GM21619 (cell line): ENCODE results near the gene PTP4A2.
A peak's percentile ranks its signal among the peaks of the same experiment; 100 is the strongest.
"Not testable (repeated sequence)": the region's sequence is repeated elsewhere in the genome, so short reads cannot be mapped to it uniquely, and the experiment has no call there.

Experiments
- ATAC-seq: cut with Tn5 transposase; IDR thresholded peaks from one replicate; pipeline ENCODE4 v1.9.1; 2021; ENCODE audit not compliant: unreplicated experiment

PTP4A2 gene

DNA sequence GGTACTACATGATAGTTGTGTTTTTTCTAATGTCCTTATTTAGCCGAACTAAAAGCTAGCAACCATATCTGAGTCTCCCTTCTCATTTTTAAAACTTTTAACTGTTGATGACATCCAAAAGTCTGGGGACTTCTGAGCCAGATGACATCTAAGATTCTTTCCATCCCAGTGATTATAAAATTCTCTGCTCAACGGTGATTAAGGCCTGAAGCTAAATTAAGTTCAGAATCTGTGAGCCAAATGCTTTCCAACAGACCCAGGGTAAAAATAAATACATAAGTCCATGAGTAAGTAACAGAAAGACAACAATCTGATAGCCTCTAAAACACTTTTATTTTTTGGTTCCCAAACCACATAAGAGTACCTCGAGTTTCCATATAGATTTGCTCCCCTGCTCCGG lies 13.1 kb upstream of the PTP4A2 start:
- no peak for ATAC-seq

DNA sequence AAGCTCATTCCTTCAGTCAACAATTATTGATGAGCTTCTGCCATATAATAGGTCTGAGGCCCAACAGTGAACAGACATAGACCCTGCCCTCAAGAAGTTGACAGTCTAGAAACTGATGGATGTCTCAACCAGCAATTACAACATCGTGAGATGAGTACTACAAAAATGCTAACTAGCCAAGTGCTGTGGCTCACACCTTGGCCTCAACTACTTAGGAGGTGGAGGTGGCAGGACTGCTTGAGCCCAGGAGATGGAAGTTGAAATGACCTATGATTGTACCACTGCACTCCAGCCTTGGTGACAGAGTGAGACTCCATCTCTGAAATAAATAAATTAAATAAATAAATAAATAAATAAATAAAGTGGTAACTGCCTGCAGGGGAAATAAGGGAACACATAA lies 11.7 kb upstream of the PTP4A2 start:
- ATAC-seq, result no peak

DNA sequence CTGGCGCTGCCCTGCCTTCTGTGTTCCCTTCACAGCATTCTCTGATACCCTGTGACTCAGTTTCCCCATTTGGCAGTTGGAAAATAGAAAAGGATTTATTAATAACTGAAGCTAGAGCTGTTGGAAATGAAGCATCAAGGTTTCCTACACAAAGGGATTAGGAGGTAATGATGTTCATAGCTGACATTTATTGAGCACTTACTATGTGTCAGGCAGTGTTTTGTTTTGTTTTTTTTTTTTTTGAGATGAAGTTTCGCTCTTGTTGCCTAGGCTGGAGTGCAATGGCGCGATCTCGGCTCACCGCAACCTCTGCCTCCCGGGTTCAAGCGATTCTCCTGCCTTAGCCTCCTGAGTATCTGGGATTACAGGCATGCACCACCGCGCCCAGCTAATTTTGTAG lies 7.5 kb upstream of the PTP4A2 start:
- ATAC-seq, result not testable (repeated sequence)

DNA sequence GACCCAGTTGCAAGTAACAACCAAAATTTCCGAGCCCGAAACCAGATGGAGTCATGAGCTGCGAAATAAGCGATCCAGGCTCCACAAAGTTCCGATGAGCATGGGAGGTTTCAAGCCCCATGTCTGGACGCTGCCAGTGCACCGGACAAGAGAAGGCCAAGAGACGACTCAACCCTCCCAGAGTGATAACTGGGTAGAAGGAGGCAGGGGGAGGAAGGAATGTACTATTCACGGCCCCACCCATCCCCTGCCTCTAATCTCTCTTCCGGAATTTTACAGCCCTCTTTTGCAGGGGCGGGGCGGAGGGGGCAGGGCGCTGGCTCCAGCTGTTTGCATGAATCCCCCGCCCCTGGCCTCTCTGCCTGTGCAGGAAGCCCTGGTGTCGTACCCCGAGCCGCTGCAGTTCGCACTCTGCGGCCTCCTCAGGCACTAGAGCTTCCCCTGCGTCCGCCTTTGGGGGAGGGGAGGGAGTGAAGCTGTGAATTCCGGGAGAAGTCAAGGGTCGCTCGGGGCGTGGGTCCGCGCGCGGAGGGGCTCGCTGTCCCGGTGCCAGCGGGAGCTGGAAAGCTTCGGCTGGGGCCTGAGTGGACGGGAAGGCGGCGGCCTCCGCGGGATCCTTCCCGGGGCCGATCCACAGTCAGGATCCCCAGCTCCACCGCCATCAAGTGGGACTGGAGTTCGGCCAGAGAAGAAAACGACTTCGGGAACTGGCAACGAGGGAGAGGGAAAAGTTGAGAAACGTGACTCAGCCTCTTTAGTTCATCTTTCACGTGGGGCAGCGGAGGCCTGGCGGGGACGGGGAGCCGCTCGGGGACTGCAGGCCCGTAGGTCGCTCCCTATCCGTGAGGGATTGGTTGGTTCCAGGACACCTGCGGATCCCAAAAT lies 6.3 kb upstream of the PTP4A2 start:
- peak; percentile 71 for ATAC-seq

DNA sequence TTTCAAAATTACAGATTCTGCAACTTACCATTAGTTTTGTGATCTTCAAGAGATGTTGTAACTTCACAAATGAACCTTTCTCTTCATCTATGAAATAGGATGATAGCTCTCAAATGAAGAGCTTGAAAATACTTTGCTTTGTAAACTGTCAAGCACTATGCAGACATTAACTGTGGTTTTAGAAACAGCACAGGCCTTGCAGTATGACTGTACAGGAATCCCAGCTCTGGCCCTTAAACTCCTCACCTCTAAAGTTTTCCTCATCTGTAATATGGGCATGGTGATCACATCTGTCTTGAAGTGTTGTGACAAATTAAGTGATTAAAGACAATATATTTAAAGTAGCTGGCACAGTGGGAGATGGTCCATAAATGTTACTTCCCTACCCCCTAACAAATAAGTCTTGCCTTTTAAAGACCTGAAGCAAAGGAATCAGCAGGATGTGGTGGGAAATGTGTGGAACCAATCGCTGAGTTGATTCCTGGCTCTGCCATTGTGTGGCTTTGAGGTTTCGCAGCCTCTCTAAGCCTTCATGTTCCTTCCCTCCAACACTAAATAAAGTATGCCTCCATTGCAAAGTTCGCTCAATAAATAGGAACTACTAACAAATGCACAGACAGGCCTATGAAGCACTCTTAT lies 5.5 kb upstream of the PTP4A2 start:
- ATAC-seq, result no peak

DNA sequence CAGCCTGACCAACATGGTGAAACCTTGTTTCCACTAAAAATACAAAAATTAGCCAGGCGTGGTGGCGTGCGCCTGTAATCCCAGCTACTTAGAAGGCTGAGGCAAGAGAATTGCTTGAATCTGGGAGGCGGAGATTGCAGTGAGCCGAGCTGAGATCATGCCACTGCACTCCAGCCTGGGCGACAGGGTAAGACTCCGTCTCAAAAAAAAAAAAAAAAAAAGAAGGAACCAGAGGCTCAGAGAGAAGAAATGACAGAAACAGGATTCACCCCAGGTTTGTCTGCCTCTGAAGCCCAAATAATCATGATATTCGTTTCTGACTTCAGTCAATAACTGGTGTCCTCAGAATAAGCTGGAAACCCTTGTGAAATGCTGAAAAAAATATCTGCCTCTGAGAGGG lies 3.9 kb upstream of the PTP4A2 start:
- ATAC-seq, result not testable (repeated sequence)

DNA sequence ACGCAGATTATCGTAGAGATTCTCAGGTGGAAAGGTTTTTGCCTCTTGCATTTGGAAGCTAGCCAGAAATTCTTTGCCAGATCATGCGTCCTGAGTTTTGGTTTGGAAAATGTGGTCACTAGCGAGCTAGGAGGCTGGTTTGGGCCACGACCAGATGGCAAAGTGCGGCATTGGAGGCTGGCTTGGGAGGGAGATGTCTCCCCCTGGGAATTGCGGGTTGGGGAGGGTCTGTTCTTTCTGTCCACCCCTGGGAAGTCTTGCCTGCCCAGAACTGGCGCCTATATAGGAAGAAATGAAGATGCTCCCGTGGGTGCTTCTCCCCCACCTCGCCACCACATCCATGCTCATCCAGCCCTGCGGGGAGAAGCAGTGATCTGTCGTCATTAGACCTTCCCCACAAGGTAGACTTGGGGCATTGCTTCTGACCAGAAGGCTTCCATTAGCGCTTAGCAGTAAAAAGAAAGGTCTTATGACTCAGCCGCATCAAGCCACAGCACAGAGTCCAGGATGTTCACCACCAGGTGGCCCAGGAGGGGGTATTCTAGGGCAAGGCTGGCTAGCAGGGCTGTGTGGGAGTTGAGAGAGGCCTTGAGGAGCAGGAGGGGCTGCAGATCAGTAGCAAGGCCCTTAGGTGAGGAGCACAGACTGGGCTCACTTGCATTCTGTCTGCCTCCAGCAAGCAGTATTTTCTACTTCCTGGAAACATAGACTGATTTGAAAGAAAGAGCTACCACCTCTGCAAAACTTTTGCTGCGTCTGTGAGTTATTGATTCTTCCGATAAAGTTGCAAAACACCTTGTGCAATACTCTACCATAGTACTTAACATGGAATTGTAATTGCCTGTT lies 1.5 kb upstream of the PTP4A2 start:
- ATAC-seq, result peak; percentile 27

GRCh38 chr1:31937300-31938183 lies 626 bp downstream of the PTP4A2 start:
- peak; percentile 27 for ATAC-seq

DNA sequence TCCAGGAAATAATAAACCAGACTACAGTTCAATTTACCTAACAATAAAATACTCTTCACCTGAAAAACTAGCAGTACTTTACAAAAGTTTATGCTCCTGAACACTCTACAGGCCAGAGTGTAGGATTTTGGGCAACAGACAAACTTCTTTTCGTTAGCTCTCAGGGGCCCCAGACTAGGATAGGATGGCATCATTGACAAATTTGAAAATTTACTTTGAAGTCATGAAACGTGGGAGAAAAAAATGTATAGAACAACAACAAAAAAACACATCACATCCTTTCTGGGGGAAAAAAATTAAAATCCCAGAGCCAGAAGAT lies 1.2 kb downstream of the PTP4A2 start:
- no peak for ATAC-seq

DNA sequence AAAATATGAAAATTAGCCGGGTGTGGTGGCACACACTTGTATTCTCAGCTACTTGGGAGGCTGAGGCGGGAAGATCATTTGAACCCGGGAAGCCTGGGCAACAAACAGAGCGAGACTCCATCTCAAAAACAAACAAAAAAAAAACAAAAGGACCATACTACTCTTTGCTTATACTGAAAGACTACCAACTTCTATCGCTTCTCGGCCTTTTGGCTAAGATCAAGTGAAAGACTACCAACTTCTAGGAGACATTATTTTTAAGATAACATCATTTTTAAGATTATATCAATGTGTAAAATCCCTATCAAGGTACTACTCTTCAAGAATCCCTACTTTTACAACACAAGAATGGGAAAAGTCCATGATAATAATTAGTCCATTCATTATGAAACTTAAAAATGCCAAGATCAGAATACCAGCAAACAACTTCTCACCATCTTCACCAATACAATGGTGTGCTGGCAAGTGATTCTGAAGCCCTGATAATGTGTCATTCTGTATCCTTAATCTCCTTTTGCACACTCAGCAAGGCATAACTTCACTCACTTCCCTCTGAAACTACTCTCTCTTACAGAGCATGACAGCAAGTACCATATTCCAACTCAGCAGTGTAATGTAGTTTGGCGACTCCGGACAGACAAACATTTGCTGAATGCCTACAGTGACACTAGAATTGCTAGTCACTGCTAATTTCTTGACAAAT lies 1.7 kb downstream of the PTP4A2 start:
- no peak for ATAC-seq

GRCh38 chr1:31934706-31935629 lies 3.2 kb downstream of the PTP4A2 start:
- ATAC-seq, result no peak

DNA sequence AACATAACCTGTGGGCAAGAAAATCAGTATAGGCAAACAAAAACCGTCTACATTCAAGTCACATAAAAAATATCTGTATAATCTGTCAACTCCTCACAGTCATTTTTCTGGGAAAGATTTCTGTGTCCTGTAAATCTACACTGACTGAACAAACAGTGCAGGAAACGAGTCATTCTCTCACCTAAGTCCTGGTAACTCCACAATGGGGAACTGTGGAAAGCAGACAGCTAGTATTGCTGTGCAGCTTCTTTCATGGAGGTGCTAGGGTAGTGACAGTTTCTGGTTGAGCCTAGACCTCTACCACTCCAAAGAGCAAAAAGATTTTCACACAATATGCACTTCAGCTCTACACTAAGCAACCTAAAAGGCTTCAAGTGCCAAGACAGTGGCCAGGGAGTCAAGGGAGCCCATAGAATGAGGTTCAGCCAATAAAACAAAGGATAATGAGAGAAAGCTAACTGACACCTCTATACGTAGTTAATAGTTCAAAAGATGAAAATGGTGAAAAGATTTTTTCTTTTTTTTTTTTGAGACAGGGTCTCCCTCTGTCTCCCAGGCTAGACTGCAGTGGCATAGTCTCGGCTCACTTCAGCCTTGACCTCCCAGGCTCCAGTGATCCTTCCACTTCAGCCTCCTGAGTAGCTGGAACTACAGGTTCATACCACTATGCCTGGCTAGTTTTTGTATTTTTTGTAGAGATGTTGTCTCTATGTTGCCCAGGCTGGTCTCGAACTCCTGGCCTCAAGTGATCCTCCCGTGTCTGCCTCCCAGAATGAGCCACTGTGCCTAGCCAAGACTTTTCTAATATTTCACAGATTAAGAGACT lies 5.5 kb downstream of the PTP4A2 start:
- no peak for ATAC-seq

- ATAC-seq, result no peak
These were observed 6.5 kb downstream of the PTP4A2 start for GRCh38 chr1:31931593-31932225.

- ATAC-seq, result no peak
These were observed 7.2 kb downstream of the PTP4A2 start for GRCh38 chr1:31930836-31931592.

DNA sequence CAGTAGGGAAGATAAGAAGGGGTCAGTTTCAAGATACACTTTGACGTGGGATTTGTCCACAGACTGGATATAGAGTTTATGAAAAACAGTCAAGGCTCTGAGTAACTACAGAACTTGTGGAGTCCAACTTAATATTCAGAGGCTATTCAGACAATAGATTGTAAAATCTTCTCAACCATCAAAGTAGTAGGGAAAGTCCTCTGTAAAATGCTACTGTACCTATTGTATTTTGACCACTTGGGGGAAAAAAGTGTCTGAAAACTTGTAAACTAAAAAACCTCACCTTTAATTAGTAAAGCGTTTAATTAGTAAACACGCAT lies 10.5 kb downstream of the PTP4A2 start:
- ATAC-seq, result no peak

DNA sequence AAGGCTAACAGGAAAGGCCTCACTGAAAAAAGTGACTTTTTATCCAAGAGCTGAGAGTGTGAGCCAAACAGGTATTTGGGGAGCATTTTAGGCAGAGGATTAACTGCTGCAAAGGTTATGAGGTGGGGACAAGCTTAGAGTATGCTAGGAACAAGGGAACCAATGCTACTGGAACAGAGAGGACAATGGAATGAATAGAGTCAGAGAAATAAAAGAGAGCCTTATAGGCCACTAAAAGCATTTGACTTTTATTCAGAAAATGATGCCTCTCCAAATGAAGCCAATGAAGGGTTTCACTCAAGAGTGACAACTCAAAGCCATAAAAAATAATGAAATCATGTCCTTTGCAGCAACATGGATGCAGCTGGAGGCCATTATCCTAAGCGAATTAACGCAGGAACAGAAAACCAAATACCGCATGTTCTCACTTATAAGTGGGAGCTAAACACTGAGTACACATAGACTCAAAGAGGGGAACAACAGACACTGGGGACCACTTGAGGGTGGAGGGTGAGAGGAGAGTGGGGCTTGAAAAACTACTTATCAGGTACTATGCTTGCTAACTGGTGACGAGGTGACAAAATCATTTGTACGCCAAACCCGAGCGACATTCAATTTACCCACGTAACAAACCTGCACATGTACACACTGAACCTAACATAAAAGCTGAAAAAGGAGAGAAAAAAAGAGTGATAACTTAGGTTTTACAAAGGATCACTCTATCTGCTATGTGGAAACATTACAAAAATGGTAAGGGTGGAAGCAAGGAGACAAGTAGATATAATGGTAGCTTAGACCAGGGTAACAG lies 11.1 kb downstream of the PTP4A2 start:
- no peak for ATAC-seq
